Measurements from ENCODE around the gene TPSB2.
"Not testable (repeated sequence)": the region's sequence is repeated elsewhere in the genome, so short reads cannot be mapped to it uniquely, and the experiment has no call there.

TPSB2 gene

GRCh38 chr16:1230084-1230470 is at the start of gene TPSB2:
TPSB2 (minus strand) TSS chr16:1230184; CDS start chr16:1229951, 233 bp downstream.
- H3K27ac ChIP-seq, result not testable (repeated sequence)

GRCh38 chr16:1279081-1279944 is 49.3 kb upstream of the TPSB2 start:
- no peak overlapping the region for H3K27ac ChIP-seq
- TF ChIP-seq CTCF (conservative IDR thresholded peaks at IDR 0.05), result no peak

DNA sequence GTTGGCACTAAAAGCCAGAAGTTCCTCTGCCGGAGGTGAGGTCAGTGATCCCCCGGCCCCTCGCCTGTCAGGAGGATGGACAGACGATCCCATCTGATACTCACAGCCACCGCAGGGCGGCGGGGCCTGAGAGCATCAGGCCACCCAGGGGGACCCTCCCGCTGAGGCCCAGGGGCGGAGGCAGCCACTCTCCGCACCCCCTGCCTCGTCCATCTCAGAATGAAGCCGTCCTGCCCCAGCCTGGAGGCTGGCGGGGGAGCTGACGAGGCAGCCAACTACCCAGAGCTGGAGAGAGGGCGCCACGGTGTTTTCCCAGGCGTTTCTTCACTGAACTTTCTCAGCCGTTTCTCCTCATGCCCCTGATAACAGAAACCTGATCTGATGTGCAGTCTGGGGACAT is 48.5 kb upstream of the TPSB2 start:
- TF ChIP-seq CTCF (conservative IDR thresholded peaks at IDR 0.05), result no peak
- no peak overlapping the region for H3K27ac ChIP-seq

DNA sequence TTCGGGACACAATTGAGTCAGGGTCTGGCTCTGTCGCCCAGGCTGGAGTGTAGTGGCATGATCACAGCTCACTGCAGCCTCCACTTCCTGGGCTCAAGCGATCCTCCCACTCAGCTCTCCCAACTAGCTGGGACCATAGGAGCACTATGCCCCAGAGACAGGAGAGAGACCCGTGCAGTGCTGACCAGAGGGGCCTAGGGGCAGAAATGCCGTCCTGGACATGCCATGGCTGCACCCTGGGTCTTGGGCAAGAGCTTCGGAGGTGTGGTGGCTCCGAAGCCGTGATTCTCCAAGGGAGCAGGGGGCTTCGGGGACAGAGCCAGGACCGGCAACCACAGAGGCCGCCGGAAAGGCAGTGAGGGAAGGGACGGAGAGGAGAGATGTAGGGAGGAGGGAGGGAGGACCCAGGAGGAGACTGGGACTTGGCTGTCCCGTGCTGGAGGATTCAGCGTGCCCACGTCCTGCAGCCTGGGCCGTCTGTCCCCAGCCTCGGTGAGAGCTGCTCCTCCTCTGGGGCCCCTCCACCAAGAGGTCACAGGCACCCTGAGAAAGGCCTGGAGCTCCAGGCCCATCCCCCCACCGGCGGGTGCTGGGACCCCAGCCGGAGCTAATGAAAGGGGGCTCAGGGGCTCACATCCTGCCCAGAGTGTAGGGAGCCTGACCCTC is 47.8 kb upstream of the TPSB2 start:
- H3K27ac ChIP-seq, result no peak overlapping the region
- no peak for TF ChIP-seq CTCF (conservative IDR thresholded peaks at IDR 0.05)

DNA sequence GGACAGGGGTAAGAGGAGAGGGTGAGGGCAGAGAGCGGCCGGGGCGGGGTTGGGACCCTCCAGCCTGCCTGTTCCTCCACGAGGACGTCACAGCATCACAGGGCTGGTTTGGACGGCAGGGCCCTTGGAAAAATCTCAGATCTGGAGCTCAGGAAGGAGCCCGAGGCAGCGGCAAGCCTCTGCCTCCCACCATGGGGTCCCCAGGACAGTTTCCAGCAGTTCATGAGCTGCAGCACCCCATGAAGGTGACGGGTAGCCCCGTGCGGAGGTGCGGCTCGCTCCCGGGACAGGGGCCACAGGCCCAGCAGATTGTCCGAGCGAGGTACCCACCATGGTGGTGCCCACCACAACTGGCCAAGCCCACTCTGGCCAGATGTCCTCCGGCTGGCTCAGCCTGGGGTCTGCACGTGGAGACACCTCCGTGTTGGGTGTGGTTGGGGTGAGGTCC is 47.2 kb upstream of the TPSB2 start:
- TF ChIP-seq CTCF (conservative IDR thresholded peaks at IDR 0.05), result no peak
- H3K27ac ChIP-seq, result no peak overlapping the region

DNA sequence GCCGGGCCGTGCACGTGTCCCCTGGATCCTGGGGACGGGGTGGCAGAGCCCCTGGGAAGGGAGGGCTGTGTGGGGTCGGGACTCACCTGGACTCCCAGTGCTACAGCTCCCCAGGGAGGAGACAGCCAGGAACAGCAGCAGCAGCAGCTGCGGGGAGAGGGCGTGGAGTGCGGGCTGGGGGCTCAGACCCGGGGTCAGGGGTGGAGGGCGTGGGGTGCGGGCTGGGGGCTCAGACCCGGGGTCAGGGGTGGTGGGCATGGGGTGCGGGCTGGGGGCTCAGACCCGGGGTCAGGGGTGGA is 46.5 kb upstream of the TPSB2 start:
- no peak for TF ChIP-seq CTCF (conservative IDR thresholded peaks at IDR 0.05)

DNA sequence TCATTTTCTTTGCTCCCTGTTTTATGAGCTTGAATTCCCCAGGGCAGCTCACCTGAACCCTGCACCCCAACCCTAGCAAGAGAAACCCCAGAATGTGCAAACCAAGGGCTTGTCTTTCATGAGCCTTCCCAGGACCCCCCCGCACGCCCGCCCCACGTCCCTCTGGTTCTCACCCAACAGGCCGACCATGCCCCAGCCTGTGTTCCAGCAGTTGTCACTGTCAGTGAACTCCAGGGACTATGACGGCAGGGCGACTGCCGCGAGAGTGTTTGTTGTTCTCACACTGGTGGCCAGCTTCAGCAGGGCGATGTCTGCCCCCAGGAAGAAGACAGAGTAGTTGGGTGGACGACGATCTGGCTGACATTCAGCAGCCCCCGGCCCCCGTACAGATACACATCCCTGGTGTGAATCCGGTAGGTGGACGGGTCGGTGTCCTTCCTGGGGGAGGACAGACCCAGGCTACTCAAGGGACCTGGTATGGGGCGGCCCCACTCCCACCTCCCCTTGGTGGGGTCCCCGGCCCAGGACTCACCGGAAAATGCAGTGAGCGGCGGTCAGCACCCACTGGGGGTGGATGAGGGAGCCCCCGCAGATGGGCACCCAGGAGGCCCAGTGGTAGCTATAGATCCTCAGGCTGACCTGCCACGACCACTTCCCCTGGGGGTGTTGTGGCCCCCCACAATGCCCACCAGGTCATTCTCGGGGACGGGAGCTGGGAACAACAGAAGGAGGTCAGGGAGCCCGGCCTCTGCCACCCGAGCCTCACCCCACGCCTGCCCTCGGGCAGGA is 46.0 kb upstream of the TPSB2 start:
- no peak for TF ChIP-seq CTCF (conservative IDR thresholded peaks at IDR 0.05)
- no peak overlapping the region for H3K27ac ChIP-seq

More for the DNA sequence above, 46.5 kb upstream of the TPSB2 start:
- no peak overlapping the region for H3K27ac ChIP-seq

Data from VCaP (cell line).